Measurements from ENCODE around the gene TMEM185B. TPM values are rescaled to one million over a fixed set of nuclear protein-coding genes. Genes with fewer than 3 reads are reported as not detected.

TMEM185B gene
- total RNA-seq, 1 donor, result 41.7 TPM

DNA sequence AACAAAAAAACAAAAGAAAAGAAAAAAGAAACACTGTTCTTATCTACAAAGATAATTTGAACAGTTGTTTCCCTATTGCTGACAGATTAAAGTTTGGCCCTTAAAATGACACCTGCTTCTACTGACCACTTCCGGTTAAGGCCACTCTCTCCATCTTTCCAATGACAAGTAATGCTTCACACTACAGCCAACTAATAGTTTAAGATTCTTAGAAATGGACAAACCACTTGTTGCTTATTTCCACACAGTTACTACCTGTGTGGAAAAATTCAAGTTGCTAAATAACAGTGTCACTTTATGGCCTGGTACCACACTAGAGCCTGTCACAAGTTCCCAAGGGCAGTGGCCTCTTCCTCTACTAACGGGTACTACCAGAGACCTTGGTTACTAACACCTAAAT lies 2.4 kb downstream of the TMEM185B start:
- TF ChIP-seq, protein P1, sequence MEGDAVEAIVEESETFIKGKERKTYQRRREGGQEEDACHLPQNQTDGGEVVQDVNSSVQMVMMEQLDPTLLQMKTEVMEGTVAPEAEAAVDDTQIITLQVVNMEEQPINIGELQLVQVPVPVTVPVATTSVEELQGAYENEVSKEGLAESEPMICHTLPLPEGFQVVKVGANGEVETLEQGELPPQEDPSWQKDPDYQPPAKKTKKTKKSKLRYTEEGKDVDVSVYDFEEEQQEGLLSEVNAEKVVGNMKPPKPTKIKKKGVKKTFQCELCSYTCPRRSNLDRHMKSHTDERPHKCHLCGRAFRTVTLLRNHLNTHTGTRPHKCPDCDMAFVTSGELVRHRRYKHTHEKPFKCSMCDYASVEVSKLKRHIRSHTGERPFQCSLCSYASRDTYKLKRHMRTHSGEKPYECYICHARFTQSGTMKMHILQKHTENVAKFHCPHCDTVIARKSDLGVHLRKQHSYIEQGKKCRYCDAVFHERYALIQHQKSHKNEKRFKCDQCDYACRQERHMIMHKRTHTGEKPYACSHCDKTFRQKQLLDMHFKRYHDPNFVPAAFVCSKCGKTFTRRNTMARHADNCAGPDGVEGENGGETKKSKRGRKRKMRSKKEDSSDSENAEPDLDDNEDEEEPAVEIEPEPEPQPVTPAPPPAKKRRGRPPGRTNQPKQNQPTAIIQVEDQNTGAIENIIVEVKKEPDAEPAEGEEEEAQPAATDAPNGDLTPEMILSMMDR (IDR thresholded peaks at IDR 0.05; ENCODE audit: insufficient read depth, low read length), result no peak
- DNase-seq (ENCODE audit: low read depth), result no peak
- no peak overlapping the region for H3K4me3 ChIP-seq (ENCODE audit: low read depth, low read length)

DNA sequence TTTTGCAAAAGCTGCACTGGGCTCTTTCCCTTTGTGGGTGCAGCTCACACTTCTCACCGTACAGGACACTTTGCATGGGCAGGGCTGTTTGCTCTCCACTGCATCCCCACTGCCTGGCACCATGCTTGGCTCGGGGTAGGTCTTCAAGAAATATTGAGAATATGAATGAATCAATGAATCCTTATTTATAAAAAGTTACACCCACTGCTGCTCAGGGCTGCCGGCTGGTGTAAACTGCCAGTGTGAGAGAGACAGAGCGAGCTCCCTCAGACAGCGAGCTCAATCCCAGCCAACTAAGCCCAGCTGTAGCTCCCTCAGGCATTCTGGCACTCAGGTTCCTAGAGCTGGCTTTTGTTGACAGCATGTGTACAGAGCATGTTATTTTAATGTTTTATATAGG lies 3.4 kb downstream of the TMEM185B start:
- TF ChIP-seq, protein P1 (IDR thresholded peaks at IDR 0.05; ENCODE audit: insufficient read depth, low read length), result no peak
- no peak overlapping the region for H3K4me3 ChIP-seq (ENCODE audit: low read depth, low read length)
- no peak for DNase-seq (ENCODE audit: low read depth)

DNA sequence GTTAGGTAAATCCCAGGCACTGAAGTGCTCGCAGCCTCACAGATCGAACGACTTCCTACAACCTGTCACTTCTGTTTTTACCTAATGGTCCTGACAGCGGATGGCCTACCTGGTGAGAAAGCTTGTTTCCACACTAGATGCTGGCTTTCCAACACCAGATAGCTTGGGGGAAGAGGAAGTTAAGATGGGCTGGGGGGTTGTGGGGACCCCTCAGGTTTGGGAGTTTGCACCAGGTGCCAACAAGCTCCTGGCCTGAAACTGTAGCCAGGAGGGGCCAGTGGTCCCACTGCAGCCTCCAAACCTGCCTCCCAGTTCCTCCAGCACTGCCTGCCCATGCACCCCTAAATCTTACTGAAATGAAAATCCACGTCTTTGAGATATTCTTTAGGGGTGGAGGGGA lies 3.9 kb downstream of the TMEM185B start:
- DNase-seq (ENCODE audit: low read depth), result no peak
- TF ChIP-seq, protein P1 (IDR thresholded peaks at IDR 0.05; ENCODE audit: insufficient read depth, low read length), result no peak
- no peak overlapping the region for H3K4me3 ChIP-seq (ENCODE audit: low read depth, low read length)

DNA sequence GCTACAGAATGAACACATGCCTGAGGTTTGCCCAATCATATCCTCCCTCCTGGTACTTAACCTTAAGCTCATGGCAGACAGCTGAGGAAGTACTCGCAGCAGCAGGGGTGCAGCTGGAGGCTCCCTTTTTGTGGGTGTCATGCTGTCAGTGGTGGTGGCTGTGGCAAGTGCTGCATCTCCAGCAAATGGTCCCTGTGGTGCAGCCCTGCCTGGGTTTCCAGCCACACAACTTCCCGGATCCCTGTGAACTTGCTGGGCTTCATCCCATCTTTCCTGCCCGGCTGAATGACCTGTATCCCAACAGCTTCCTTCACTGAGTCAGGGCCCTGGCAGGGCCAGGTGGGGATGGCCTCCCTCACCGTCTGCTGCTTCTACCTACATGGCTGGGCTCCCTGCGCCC lies 5.0 kb downstream of the TMEM185B start:
- no peak overlapping the region for H3K4me3 ChIP-seq (ENCODE audit: low read depth, low read length)
- no peak for DNase-seq (ENCODE audit: low read depth)
- TF ChIP-seq, protein P1 (IDR thresholded peaks at IDR 0.05; ENCODE audit: insufficient read depth, low read length), result no peak

DNA sequence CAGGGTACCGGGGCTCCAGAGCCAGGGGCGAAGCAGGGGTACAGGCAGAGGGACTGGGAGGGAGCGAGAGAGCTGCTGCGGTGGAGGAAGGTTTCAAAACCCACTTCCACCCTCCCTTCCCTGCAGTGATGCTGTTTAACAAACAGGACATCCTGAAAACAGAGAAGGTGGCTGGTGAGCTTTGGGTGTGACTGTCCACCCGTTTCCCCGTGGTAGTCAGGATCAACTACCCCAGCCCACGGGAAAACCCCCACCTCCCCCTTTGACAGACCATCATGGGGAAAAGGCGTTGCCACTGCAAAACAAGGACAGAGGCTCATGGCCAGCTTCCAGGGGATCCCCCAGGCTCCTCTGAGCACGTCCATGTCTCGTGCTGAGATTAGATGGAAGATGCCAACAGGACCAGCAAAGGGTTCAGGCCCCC lies 12.9 kb downstream of the TMEM185B start:
- no peak for DNase-seq (ENCODE audit: low read depth)
- TF ChIP-seq, protein P1 (IDR thresholded peaks at IDR 0.05; ENCODE audit: insufficient read depth, low read length), result no peak
- H3K4me3 ChIP-seq (ENCODE audit: low read depth, low read length), result no peak overlapping the region

DNA sequence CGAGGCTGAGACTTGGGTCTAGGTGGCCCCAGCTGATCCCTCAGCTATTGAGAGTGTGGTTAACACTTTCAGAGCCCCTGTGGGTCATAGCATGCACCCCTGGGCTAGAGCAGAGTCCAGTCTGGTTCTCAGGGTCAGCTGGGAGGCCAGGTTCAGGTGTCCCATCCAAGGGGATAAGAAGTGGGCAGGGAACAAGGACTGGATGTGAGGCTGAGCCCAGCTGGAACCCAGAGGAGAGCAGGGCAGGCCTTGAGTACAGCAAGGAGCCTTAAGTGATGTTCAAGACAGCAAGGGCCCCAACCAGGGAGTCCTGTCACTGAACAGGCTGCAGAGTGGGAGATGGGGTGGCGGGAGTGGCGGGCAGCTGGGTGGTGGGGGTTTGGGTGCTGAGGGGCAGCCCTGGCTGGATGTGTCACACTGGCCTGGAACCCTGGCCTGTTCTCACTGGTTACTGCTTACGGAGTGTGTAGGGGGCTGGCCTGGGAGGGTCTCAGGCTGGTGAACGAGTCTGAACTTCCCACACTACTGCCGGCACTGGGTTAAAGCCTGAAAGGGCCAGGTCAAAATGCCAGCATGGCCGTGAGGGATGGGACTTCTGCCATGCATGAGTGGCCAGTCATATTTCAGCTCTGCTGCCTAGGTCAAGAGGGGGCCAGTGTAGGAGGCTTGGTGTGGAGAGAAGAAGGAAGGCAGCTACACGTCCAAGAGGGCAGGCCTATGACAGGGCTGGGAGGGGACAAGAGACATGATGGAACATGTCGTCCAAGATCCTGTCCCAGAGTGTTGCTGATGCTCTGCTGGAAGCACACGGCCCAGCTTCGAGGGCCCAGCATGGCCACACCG lies 13.6 kb downstream of the TMEM185B start:
- TF ChIP-seq, protein P1 (IDR thresholded peaks at IDR 0.05; ENCODE audit: insufficient read depth, low read length), result no peak
- DNase-seq (ENCODE audit: low read depth), result no peak
- no peak overlapping the region for H3K4me3 ChIP-seq (ENCODE audit: low read depth, low read length)
